ENCODE results near the gene MICU2.
A peak's percentile ranks its signal among the peaks of the same experiment; 100 is the strongest.

Gene MICU2

GRCh38 chr13:21517576-21517975 lies 86.4 kb downstream of the MICU2 start:
- Histone ChIP-seq H3K27me3 (replicated peaks; ENCODE audit: control insufficient read depth, insufficient read depth, low read length, poor library complexity, severe bottlenecking) (no peaks in the 10 kb centered on the region), H3K9me3 (ENCODE audit: control insufficient read depth, low read length) (no peaks in the 10 kb centered on the region), H3K36me3 (ENCODE audit: control insufficient read depth, insufficient read depth, low read length) (peaks cover 31% of the 10 kb centered on the region), H3K27ac (ENCODE audit: insufficient read depth, low read length, poor library complexity, severe bottlenecking) (no peak overlapping the region), H3K4me3 (ENCODE audit: insufficient read depth, low read depth, low read length, poor library complexity, severe bottlenecking) (no peak overlapping the region), H3K4me1 (ENCODE audit: control insufficient read depth, insufficient read depth, low read length, poor library complexity, severe bottlenecking) (no peaks in the 10 kb centered on the region)
- DNase-seq: no peak

- H3K27ac ChIP-seq (ENCODE audit: insufficient read depth, low read length, poor library complexity, severe bottlenecking): no peak overlapping the region
- no peaks in the 10 kb centered on the region for H3K27me3 ChIP-seq (replicated peaks; ENCODE audit: control insufficient read depth, insufficient read depth, low read length, poor library complexity, severe bottlenecking)
- no peak overlapping the region for H3K4me3 ChIP-seq (ENCODE audit: insufficient read depth, low read depth, low read length, poor library complexity, severe bottlenecking)
- H3K36me3 ChIP-seq (ENCODE audit: control insufficient read depth, insufficient read depth, low read length): peaks cover 27% of the 10 kb centered on the region
- no peak for DNase-seq
- no peaks in the 10 kb centered on the region for H3K9me3 ChIP-seq (ENCODE audit: control insufficient read depth, low read length)
- H3K4me1 ChIP-seq (ENCODE audit: control insufficient read depth, insufficient read depth, low read length, poor library complexity, severe bottlenecking): no peaks in the 10 kb centered on the region
Measured at GRCh38 chr13:21516805-21517204, 87.2 kb downstream of the MICU2 start.

- Histone ChIP-seq H3K27ac (ENCODE audit: insufficient read depth, low read length, poor library complexity, severe bottlenecking) (no peak overlapping the region), H3K4me1 (ENCODE audit: control insufficient read depth, insufficient read depth, low read length, poor library complexity, severe bottlenecking) (no peaks in the 10 kb centered on the region), H3K4me3 (ENCODE audit: insufficient read depth, low read depth, low read length, poor library complexity, severe bottlenecking) (no peak overlapping the region), H3K36me3 (ENCODE audit: control insufficient read depth, insufficient read depth, low read length) (peaks cover 25% of the 10 kb centered on the region), H3K27me3 (replicated peaks; ENCODE audit: control insufficient read depth, insufficient read depth, low read length, poor library complexity, severe bottlenecking) (no peaks in the 10 kb centered on the region), H3K9me3 (ENCODE audit: control insufficient read depth, low read length) (no peaks in the 10 kb centered on the region)
- DNase-seq: no peak
Measured at GRCh38 chr13:21511849-21512248, 92.1 kb downstream of the MICU2 start.

GRCh38 chr13:21504379-21504778 lies 99.6 kb downstream of the MICU2 start:
- no peak for DNase-seq
- no peak overlapping the region for H3K27ac ChIP-seq (ENCODE audit: insufficient read depth, low read length, poor library complexity, severe bottlenecking)
- H3K9me3 ChIP-seq (ENCODE audit: control insufficient read depth, low read length): no peaks in the 10 kb centered on the region
- peaks cover 18% of the 10 kb centered on the region for H3K36me3 ChIP-seq (ENCODE audit: control insufficient read depth, insufficient read depth, low read length)
- no peaks in the 10 kb centered on the region for H3K27me3 ChIP-seq (replicated peaks; ENCODE audit: control insufficient read depth, insufficient read depth, low read length, poor library complexity, severe bottlenecking)
- no peak overlapping the region for H3K4me3 ChIP-seq (ENCODE audit: insufficient read depth, low read depth, low read length, poor library complexity, severe bottlenecking)
- no peaks in the 10 kb centered on the region for H3K4me1 ChIP-seq (ENCODE audit: control insufficient read depth, insufficient read depth, low read length, poor library complexity, severe bottlenecking)

GRCh38 chr13:21501686-21502085 lies 102.3 kb downstream of the MICU2 start:
- no peak for DNase-seq
- Histone ChIP-seq H3K4me3 (ENCODE audit: insufficient read depth, low read depth, low read length, poor library complexity, severe bottlenecking) (no peak overlapping the region), H3K9me3 (ENCODE audit: control insufficient read depth, low read length) (no peaks in the 10 kb centered on the region), H3K27ac (ENCODE audit: insufficient read depth, low read length, poor library complexity, severe bottlenecking) (no peak overlapping the region), H3K36me3 (ENCODE audit: control insufficient read depth, insufficient read depth, low read length) (peaks cover 9% of the 10 kb centered on the region), H3K27me3 (replicated peaks; ENCODE audit: control insufficient read depth, insufficient read depth, low read length, poor library complexity, severe bottlenecking) (no peaks in the 10 kb centered on the region), H3K4me1 (ENCODE audit: control insufficient read depth, insufficient read depth, low read length, poor library complexity, severe bottlenecking) (no peaks in the 10 kb centered on the region)

- peaks cover 13% of the 10 kb centered on the region for H3K9me3 ChIP-seq (ENCODE audit: control insufficient read depth, low read length)
- no peak for DNase-seq
- no peaks in the 10 kb centered on the region for H3K4me1 ChIP-seq (ENCODE audit: control insufficient read depth, insufficient read depth, low read length, poor library complexity, severe bottlenecking)
- no peaks in the 10 kb centered on the region for H3K27me3 ChIP-seq (replicated peaks; ENCODE audit: control insufficient read depth, insufficient read depth, low read length, poor library complexity, severe bottlenecking)
- H3K36me3 ChIP-seq (ENCODE audit: control insufficient read depth, insufficient read depth, low read length): peaks cover 6% of the 10 kb centered on the region
- H3K27ac ChIP-seq (ENCODE audit: insufficient read depth, low read length, poor library complexity, severe bottlenecking): no peak overlapping the region
- no peak overlapping the region for H3K4me3 ChIP-seq (ENCODE audit: insufficient read depth, low read depth, low read length, poor library complexity, severe bottlenecking)
Measured at GRCh38 chr13:21486322-21486721, 117.6 kb downstream of the MICU2 start.

- H3K27me3 ChIP-seq (replicated peaks; ENCODE audit: control insufficient read depth, insufficient read depth, low read length, poor library complexity, severe bottlenecking): no peaks in the 10 kb centered on the region
- DNase-seq: no peak
- H3K9me3 ChIP-seq (ENCODE audit: control insufficient read depth, low read length): peaks cover 13% of the 10 kb centered on the region
- no peak overlapping the region for H3K4me3 ChIP-seq (ENCODE audit: insufficient read depth, low read depth, low read length, poor library complexity, severe bottlenecking)
- no peaks in the 10 kb centered on the region for H3K36me3 ChIP-seq (ENCODE audit: control insufficient read depth, insufficient read depth, low read length)
- no peak overlapping the region for H3K27ac ChIP-seq (ENCODE audit: insufficient read depth, low read length, poor library complexity, severe bottlenecking)
- H3K4me1 ChIP-seq (ENCODE audit: control insufficient read depth, insufficient read depth, low read length, poor library complexity, severe bottlenecking): no peaks in the 10 kb centered on the region
Measured at GRCh38 chr13:21483748-21484147, 120.2 kb downstream of the MICU2 start.

- no peak overlapping the region for H3K27ac ChIP-seq (ENCODE audit: insufficient read depth, low read length, poor library complexity, severe bottlenecking)
- H3K4me1 ChIP-seq (ENCODE audit: control insufficient read depth, insufficient read depth, low read length, poor library complexity, severe bottlenecking): peaks cover 8% of the 10 kb centered on the region
- no peaks in the 10 kb centered on the region for H3K36me3 ChIP-seq (ENCODE audit: control insufficient read depth, insufficient read depth, low read length)
- no peak for DNase-seq
- no peaks in the 10 kb centered on the region for H3K27me3 ChIP-seq (replicated peaks; ENCODE audit: control insufficient read depth, insufficient read depth, low read length, poor library complexity, severe bottlenecking)
- H3K9me3 ChIP-seq (ENCODE audit: control insufficient read depth, low read length): peaks cover 4% of the 10 kb centered on the region
- H3K4me3 ChIP-seq (ENCODE audit: insufficient read depth, low read depth, low read length, poor library complexity, severe bottlenecking): no peak overlapping the region
Measured at GRCh38 chr13:21481359-21481758, 122.6 kb downstream of the MICU2 start.

- Histone ChIP-seq H3K4me3 (ENCODE audit: insufficient read depth, low read depth, low read length, poor library complexity, severe bottlenecking) (no peak overlapping the region), H3K27me3 (replicated peaks; ENCODE audit: control insufficient read depth, insufficient read depth, low read length, poor library complexity, severe bottlenecking) (no peaks in the 10 kb centered on the region), H3K9me3 (ENCODE audit: control insufficient read depth, low read length) (no peaks in the 10 kb centered on the region), H3K27ac (ENCODE audit: insufficient read depth, low read length, poor library complexity, severe bottlenecking) (no peak overlapping the region), H3K4me1 (ENCODE audit: control insufficient read depth, insufficient read depth, low read length, poor library complexity, severe bottlenecking) (peaks cover 8% of the 10 kb centered on the region), H3K36me3 (ENCODE audit: control insufficient read depth, insufficient read depth, low read length) (no peaks in the 10 kb centered on the region)
- DNase-seq: peak in 1 of 3 donors; percentile 45
Measured at GRCh38 chr13:21478881-21479808, 124.8 kb downstream of the MICU2 start.

GRCh38 chr13:21476893-21477472 lies 127.0 kb downstream of the MICU2 start:
- peaks cover 8% of the 10 kb centered on the region for H3K4me1 ChIP-seq (ENCODE audit: control insufficient read depth, insufficient read depth, low read length, poor library complexity, severe bottlenecking)
- no peak overlapping the region for H3K27ac ChIP-seq (ENCODE audit: insufficient read depth, low read length, poor library complexity, severe bottlenecking)
- no peaks in the 10 kb centered on the region for H3K36me3 ChIP-seq (ENCODE audit: control insufficient read depth, insufficient read depth, low read length)
- no peaks in the 10 kb centered on the region for H3K27me3 ChIP-seq (replicated peaks; ENCODE audit: control insufficient read depth, insufficient read depth, low read length, poor library complexity, severe bottlenecking)
- no peaks in the 10 kb centered on the region for H3K9me3 ChIP-seq (ENCODE audit: control insufficient read depth, low read length)
- H3K4me3 ChIP-seq (ENCODE audit: insufficient read depth, low read depth, low read length, poor library complexity, severe bottlenecking): peak overlapping the region; percentile 3
- peak; percentile 53 to 71 (median 63) for DNase-seq

All from effector memory CD4-positive, alpha-beta T cell (primary cell).